Measurements from ENCODE around the gene DENND2A.
"Not testable (repeated sequence)": the region's sequence is repeated elsewhere in the genome, so short reads cannot be mapped to it uniquely, and the experiment has no call there.

Gene DENND2A

DNA sequence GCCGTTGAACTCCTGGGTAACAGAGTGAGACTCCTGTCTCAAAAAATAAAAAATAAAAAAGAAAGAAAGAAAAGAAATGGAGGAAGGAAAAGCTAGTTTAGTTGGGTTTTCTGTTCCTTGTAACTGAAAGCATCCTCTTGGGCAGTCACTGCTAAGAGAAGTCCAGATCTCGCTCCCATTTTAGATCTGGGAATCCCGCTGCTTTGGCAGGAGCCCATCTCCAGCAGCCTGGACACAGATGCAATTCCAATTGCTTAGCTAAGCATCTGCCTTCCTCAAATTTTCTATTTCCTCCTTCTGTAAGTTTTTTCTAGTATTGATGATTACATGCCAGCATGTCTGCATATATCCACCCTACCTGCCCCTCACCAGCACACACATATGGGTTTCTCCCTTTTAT, 54.1 kb downstream of the DENND2A start:
- DNase-seq, result no peak

DNA sequence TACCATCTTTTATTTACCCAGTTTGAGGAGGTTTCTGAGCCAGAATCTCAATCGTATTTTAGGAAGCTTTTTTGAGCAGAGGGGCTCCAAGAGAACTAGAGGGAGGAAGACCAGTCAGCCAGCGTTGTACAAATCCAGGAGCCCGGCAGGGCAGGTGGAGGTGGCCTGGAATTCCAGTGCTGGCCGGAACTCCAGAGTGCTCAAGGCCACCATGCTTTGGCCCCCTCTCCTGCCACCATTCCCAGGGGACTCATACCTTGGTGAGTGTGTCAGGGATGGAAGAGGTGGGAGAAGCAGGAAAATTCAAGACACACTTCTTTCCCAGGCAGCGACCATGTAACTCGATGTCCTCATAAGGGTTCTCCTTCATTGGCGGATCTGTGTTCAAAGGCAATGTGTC, 55.3 kb downstream of the DENND2A start:
- no peak for DNase-seq

DNA sequence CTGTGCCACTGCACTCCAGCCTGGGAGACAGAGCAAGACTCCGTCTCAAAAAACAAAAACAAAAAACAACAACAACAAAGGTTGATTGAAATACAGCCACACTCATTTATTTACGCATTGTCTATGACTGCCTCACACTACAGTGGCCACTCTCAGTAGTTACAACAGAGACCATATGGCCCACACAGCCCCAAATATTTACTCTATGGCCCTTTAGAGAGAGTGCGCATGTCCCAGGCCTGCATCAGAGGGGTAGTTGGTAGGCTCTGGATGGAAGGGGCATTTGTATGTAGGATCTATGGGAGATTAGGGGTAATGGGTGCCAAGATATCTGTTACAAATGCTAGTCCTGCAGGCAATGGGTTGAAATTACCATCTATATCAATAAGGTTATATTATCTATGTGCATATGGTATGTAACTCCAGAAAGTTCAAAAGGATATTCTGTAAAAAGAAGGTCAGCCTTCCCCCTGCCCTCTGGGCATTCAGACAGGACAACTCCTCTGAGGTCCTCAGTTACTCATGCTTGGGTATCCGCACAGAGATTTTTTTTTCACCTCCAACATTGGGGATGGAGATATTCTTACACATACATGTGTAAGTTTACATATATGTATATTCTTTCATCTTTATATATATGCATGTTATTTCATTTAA, 56.3 kb downstream of the DENND2A start:
- no peak for DNase-seq

DNA sequence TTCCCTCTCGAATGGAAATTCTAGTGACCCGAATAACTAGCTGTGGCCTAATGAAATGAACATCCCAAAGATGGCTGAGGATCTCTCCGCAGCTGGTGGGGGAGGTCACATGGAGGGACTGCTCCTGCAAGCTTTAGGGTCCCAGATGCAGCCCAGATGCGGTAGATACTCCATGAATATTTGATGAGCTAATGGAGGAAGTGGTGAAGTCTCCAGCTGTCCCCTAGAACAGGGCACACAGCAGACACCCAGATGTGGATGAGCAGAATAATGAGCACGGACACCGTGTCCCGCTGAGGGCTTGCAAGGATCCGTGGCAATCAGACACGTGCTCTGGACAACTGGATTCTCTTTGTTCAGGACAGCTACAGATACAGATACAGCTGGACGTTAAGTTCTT, 59.2 kb downstream of the DENND2A start:
- DNase-seq, result no peak

DNA sequence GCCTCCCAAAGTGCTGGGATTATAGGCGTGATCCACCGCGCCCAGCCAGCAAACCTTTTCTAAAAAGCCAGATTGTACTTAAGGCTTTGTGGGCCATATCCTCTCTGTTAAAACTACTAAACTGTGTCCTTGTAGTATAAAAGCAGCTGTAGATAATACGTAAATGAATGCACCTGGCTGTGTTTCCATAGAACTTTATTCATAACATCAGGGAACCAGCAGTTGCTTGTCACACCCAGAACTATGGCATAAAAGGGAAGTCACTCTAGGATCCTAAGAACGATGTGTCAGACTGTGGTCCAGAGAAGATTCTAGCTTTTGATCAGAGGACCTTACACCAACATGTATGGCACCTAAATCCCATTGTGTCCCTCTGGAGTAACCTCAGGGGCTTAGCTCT, 63.0 kb downstream of the DENND2A start:
- no peak for DNase-seq

DNA sequence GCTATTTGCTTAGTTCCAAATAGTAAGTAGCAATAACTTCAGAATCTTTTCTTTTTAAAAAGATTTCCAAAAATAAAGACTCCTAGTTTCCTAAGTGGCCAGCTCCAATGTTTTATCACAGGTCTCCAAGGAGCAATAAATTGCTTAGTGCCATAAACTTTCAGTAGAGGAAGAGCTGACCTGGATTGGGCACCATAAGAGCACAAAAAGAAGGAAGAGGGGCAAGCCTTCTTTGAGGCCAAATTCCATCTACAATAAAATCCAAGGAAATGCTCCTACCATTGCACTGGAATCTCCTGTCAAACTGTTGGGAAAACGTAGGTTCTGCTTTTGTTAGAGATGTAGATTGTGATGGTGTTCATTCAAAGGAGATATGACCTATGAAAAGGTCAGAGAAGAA, 64.0 kb downstream of the DENND2A start:
- no peak for DNase-seq

DNA sequence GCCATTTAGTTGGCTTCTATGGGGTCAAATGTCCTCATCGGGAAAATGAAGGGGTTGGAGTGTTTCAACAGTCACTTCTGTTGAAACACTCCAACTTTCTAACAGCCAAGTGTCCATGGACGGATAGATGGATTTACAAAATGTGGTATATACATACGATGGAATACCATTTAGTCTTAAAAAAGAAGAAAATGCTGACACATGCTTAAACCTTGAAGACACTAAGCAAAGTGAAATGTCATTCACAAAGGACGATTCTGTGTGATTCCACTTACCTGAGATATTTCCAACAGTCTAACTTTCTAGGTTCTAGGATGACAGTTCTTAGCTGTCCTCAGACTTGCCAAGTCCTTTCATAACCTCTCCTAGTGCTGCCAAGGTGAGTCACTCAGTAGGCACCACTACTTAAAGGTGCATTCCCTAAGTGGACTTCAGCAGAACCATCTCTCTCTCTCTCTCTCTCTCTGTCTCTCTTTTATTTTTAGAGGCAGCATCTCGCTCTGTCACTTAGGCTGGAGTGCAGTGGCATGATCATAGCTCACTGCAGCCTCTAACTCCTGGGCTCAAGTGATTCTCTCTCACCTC, 69.0 kb downstream of the DENND2A start:
- no peak for DNase-seq

DNA sequence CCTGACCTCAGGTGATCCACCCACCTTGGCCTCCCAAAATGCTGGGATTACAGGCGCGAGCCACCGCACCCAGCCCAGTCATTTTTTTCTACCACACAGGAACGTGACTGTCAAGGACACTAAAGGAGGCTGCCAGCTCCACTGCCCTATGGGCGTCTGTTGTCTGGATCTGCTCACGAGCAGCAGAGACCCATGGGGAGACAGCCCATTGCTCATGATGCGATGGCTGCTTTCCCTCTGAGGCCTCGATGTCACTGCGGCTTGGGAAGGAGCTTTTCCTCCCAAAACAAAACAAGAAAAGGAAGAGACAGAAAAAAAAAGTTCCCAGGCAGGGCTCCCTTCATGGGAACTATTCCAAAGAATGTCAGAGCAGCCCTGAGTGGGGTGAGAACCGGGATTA, 70.5 kb downstream of the DENND2A start:
- DNase-seq, result no peak

DNA sequence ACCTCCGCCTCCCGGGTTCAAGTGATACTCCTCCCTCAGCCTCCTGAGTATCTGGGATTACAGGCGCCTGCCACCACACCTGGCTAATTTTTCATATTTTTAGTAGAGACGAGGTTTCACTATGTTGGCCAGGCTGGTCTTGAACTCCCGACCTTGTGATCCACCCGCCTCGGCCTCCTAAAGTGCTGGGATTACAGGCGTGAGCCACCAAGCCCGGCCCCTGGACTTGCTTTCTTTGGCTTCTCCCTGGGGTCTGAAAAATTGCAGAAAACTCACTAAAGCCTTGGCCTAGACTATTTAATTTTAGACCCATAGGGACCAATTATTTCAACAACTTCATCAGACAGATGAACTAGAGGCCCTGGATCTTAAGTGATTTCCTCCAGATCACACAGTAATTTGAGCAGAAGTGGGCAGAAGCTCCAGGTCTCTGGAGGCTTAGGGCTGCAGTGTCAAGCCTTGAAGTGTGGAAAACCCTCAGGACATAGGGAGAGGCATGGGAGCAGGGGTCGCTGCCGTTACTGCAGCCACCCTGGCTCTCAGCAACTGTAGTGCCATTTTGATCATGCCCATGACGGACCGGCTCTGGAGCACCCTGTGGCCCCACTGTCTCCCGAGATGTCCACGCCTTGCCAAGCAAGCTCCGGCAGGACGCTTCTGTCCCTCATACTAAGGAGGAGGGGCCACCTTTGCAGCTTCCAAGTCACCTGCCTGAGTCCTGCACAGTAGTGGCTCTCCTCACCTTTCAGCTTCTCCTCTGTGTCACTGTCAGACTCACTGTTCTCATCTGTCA, 72.4 kb downstream of the DENND2A start:
- DNase-seq, result no peak

DNA sequence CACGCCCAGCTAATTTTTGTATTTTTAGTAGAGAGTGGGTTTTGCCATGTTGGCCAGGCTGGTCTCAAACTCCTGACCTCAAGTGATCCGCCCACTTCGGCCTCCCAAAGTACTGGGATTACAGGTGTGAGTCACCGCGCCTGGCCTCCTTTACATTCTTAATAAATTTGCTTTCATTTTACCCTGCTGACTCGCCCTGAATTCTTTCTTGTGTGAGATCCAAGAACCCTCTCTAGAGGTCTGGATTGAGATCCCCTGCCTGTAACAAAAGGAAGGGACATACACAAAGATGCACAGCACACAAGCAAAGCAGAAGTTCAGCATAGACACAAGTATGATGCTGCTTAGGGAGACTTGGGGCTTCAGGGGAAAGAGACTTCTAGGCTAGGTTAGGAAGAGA, 74.4 kb downstream of the DENND2A start:
- DNase-seq, result not testable (repeated sequence)

DNA sequence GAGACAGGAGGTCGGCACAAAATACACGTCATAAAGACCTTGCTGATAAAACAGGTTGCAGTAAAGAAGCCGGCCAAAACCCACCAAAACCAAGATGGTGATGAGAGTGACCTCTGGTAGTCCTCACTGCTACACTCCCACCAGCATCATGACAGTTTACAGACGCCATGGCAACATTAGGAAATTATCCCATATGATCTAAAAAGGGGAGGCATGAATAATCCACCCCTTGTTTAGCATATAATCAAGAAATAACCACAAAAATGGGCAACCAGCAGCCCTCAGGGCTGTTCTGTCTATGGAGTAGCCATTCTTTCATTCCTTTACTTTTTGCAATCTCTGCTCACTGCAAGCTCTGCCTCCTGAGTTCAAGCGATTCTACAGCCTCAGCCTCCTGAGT, 74.9 kb downstream of the DENND2A start:
- DNase-seq, result not testable (repeated sequence)

DNA sequence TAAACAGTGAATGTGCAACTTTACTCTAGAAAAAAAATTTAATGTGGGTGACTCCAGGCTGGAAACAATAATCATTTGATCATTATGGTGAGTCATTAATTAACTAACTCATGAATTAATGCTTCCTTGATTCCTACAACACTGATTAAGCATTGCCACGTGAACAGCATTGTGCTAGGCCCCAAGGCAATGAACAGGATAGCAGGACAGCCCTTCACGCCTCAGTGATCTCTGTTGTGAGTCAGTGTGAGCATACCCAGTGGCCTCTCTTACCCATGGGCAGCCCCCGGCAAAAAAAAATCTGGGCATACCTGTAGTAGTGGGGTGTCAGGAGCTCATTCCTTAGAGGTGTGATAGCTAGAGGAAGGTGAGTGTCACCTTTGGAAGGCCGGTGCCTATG, 76.0 kb downstream of the DENND2A start:
- DNase-seq, result peak; percentile 75

DNA sequence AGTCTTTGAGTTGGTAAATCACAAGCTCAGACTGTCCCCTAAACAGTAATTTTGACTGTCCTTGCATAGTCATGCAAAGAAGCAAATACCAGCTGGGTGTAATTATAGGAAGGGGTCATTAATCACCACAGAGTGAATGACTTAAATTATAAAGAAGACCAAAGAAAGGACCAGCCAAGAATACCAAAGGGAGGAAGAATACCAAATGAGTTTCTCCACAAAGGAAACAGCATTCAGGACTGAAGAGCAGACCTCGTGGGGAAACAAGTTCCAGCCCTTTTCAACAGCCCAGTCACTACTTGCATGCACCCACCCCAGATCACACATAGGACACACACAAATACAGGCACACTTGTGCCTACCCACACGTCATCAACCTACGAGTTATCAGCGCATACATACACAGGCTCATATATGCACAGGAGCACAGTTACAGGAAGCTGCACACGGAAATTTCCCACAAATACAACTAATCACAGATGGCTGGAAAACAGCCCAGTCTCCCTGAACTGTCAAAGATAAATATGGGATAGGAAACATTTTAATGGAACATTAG, 77.6 kb downstream of the DENND2A start:
- no peak for DNase-seq

DNA sequence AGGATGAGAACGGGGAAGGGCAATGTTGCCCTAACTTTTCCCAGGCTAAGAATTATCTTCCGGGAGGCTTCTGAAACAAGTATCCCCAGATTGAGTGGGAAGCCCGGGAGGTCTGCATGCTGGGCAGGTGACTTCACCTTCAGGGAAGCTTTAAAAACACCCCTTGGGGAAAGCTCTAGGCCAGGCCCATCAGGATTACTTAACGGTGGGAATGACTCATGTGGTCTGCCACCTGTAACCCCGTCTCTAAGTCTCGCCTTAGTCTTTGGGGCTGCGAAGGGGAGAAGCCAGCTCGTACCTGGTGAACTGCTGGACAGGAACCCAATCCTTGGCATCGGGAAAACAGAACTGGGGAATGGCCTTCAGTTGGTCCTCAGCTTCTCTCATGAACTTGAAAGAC, 81.2 kb downstream of the DENND2A start:
- DNase-seq, result no peak

DNA sequence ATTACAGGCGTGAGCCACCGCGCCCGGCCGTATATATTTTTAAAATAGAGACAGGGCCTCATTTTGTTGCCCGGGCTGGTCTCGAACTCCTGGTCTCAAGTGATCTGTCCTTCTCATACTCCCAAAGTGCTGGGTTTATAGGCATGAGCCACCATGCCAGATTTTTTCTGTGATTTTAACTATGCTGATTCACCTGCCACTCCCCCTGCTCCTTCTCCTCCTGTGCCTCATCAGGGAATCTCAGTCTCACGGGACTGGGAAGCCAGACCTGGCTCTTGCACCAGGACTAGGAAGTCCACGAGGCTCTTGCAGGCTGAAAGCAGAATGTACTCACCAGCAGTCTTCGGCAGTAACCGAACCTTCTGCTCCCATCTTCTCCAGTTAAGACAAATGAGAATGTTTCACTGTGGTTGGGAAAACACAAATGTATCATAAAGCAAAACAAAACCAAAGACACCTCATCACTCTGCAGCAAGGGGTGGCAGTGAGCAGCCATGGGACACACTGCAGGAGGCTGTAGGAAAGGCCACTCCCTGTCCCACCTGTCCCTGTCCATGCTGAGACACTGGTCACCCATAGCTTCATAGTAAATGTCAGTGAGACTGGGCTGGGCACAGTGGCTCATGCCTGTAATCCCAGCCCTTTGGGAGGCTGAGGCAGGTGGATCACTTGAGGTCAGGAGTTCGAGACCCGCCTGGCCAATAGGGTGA, 82.6 kb downstream of the DENND2A start:
- no peak for DNase-seq

DNA sequence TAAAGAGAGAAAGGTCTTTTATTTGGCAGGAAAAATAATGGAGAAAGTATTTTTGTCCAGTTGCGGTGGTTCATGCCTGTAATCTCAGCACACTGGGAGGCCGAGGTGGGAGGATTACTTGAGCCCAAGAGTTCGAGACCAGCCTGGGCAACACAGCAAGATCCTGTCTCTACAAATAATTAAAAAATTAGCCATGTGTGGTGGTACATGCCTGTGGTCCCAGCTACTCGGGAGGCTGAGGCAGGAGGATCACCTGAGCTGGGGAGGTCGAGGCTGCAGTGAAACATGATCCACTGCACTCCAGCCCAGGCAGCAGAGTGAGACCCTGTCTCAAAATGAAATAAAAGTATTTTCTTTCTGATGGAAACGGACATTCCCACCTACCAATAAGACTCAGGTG, 83.5 kb downstream of the DENND2A start:
- DNase-seq, result no peak

DNA sequence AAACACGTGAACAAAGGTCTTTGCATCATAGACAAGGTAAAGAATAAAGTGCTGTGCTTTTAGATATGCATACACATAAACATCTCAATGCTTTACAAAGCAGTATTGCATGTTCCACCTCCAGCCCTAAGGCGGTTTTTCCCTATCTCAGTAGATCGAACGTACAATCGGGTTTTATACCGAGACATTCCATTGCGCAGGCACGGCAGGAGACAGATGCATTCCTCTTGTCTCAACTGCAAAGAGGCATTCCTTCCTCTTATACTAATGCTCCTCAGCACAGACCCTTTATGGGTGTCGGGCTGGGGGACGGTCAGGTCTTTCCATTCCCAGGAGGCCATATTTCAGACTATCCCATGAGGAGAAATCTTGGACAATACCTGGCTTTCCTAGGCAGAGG, 87.4 kb downstream of the DENND2A start:
- not testable (repeated sequence) for DNase-seq

DNA sequence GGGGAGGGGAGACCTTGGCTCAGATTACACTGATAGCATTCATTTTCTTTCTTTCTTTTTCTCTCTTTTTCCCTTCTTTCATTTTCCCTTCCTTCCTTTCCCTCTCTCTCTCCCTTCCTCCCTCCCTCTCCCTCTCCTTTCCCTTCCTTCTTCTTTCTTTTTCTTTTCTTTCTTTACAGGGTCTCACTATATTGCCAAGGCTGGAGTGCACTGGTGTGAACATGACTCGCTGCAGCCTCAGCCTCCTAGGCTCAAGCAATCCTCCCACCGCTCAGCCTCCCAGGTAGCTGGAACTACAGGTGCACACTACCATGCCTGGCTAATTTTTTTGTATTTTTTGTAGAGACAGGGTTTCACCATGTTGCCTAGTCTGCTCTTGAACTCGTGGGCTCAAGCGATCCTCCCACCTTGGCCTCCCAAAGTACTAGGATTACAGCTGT, 88.4 kb downstream of the DENND2A start:
- no peak for DNase-seq

DNA sequence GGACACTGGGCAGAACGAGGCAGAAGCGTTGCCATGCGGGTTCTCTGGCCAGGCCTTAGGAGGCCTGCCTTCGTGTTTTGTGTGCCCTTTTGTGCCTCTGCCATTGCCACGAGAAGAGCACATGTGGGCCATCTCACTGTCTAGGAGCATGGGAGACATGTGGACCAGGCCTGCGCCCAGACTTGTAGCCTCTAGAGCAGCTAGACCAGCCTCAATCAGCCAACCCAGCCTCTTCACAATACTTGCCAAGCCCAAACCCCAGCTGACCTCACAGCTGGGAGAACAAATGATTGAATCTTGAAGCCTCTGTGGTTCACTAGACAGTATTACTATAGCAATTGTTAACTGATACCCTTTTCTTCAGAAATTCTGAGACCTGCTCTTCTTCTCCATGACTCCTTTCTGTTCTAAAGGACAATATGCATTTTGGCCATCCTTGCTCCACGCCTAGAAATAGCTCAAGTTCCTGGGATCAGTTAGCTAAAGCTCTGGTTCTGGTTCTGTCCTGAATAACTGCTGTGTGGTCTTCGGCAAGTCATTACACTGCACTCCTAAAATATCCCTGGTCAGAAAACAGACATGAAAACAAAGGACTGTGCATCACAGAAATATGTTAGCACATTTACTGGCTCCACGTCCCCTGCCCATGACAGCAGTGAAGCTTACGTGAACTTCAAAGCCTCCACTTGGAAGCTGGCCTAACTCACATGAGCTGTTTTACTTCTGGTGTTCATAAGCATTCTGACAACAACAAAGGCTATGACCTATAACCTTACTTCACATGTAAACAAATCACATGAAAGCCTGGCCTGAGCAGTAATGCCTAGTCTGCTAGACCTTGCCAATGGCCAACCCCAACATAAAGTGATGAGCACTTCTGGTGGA, 89.0 kb downstream of the DENND2A start:
- DNase-seq, result no peak

DNA sequence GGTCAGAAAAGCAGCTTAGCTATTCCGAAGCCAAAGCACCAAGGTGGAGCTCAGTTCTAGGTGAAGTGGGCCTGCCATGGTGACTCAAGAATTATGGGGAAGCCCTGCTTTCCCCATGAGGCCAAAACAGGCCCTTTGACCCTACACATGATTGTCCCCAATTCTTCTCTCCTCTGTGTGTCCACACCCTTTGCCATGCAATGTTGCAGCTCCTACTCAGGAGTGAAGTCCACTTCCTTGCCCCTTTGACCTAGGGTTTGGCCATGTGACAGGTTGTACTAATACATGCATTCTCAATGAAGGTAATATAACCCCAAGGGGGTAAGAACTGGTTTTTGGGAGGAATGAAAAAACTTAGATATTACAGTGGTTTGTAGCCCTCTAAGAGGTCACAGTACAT, 93.7 kb downstream of the DENND2A start:
- no peak for DNase-seq

DNA sequence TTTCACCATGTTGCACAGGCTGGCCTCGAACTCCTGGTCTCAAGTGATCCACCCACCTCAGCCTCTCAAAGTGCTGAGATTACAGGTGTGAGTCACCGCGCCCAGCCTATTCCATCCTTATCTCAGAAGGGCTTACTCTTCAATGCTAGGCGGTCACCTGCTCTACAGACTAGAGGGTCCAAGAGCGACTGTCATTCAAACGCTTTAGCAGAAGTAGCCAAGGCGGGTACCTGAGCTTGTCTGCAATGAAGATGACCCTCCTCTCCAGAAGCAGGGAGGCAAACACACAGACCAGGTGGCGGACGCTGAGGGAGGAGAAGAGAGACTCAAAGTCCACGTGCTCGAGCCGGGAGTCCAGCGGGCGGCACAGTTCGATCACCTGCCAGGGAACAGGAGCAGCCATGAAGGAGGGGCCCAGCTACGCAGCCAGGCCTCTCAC, 96.2 kb downstream of the DENND2A start:
- no peak for DNase-seq

DNA sequence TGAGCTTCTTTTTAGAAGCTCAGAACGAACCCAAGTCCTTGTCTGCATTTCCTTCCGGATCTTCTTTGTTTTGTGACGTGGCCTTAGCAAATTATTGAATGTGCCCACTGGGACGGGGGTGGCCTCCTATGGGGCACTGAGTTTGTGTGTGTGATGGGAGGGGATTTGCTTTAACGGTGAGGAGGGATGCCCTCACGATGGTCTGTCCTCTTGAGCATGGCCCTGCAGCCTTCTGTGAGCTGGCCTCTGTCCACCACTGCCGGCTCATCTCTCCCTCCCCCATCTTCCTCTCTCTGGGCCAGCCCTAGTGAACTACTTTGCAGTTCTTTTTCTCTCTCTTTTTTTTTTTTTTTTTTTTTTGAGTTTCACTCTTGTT, 98.4 kb downstream of the DENND2A start:
- DNase-seq, result no peak

Measured in DMS53 (cell line).